A673 (cell line): ENCODE measurements around the gene HOMER2. TPM values are rescaled to one million over a fixed set of nuclear protein-coding genes. Genes with fewer than 3 reads are reported as not detected.

ENCODE experiments used
- BruUV-seq: library from RNA; stranded (reverse); fragments of 400-500 nt; replicated peaks from 2 replicates; lab custom pipeline; 2021; lab: Mats Ljungman, UMichigan
- CTCF ChIA-PET: fragments of 300-600 bp; sonication (Branson Sonifier 250); formaldehyde crosslinking; loops from one replicate; lab custom pipeline; 2022; ENCODE audit warnings: antibody characterized with exemption; lab: Charles Lee
- POLR2A ChIA-PET: fragments of 300-600 bp; sonication (Branson Sonifier 250); formaldehyde crosslinking; loops from one replicate; lab custom pipeline; 2022; ENCODE audit warnings: antibody characterized with exemption; ENCODE audit not compliant: low non-redundant PET; lab: Charles Lee
- DNase-seq: peaks from one replicate; pipeline ENCODE4 v3.0.0-alpha.2; 2015; ENCODE audit warnings: low spot score
- H3K27ac ChIP-seq: fragments of 200-600 bp; sonication (generic); 2 replicates; pipeline ENCODE4 v1.5.1; 2016; ENCODE audit warnings: mixed run types, low read depth, mild to moderate bottlenecking, mixed read lengths, antibody characterized with exemption, low read length; ENCODE audit not compliant: poor library complexity, severe bottlenecking
- H3K27me3 ChIP-seq: fragments of 200-600 bp; sonication (generic); replicated peaks from 2 replicates; pipeline ENCODE4 v1.6.1; 2017; ENCODE audit warnings: mixed run types, low read depth, mild to moderate bottlenecking, mixed read lengths, antibody characterized with exemption, low read length; ENCODE audit not compliant: insufficient read depth, poor library complexity
- H3K36me3 ChIP-seq: fragments of 200-600 bp; sonication (generic); 2 replicates; pipeline ENCODE4 v1.6.1; 2016; ENCODE audit warnings: mixed run types, mild to moderate bottlenecking, mixed read lengths, antibody characterized with exemption, low read length; ENCODE audit not compliant: insufficient read depth, poor library complexity, severe bottlenecking
- H3K4me1 ChIP-seq: fragments of 200-600 bp; sonication (generic); 2 replicates; pipeline ENCODE4 v1.6.1; 2017; ENCODE audit warnings: mixed run types, mild to moderate bottlenecking, mixed read lengths, antibody characterized with exemption, low read length; ENCODE audit not compliant: insufficient read depth, poor library complexity, severe bottlenecking
- H3K4me3 ChIP-seq: fragments of 200-600 bp; sonication (generic); 2 replicates; pipeline ENCODE4 v1.5.1; 2016; ENCODE audit warnings: low read depth, mixed run types, mild to moderate bottlenecking, mixed read lengths, low read length; ENCODE audit not compliant: poor library complexity, severe bottlenecking
- H3K9me3 ChIP-seq: fragments of 200-600 bp; sonication (generic); 2 replicates; pipeline ENCODE4 v1.6.1; 2016; ENCODE audit warnings: mixed run types, low read depth, mild to moderate bottlenecking, mixed read lengths, antibody characterized with exemption, low read length; ENCODE audit not compliant: poor library complexity, severe bottlenecking
- CTCF ChIP-seq: fragments of 300-800, 200-600 bp; sonication (generic); conservative IDR thresholded peaks from 2 replicates; pipeline ENCODE4 v1.5.1; 2017; ENCODE audit warnings: low read depth, mild to moderate bottlenecking, antibody characterized with exemption, low read length, moderate library complexity, mixed read lengths
- EZH2 ChIP-seq: fragments of 200-600 bp; sonication (generic); IDR thresholded peaks from 2 replicates; pipeline ENCODE4 v1.6.1; 2017; ENCODE audit warnings: borderline replicate concordance, low read depth, mild to moderate bottlenecking, mixed read lengths, antibody characterized with exemption, low read length; ENCODE audit not compliant: poor library complexity, severe bottlenecking
- intact Hi-C: fragments of 100-400 bp; cut with micrococcal nuclease; formaldehyde crosslinking; loops from one replicate; pipeline ENCODE4 v1.10.0; 2022; ENCODE audit not compliant: unreplicated experiment
- total RNA-seq: library from RNA; stranded (reverse); gene quantifications from 2 replicates; pipeline ENCODE4 v1.2.3, GENCODE V29; 2021

Gene HOMER2
- total RNA-seq, 1 experiment from 2014 or later = 6.7 TPM

GRCh38 chr15:82856397-82857170, 95.9 kb downstream of the HOMER2 start:
- CTCF ChIA-PET = no interaction called here
- Histone ChIP-seq H3K4me3 (no peak overlapping the region), H3K27ac (no peak overlapping the region), H3K4me1 (peaks cover 12% of the 10 kb centered on the region), H3K9me3 (no peaks in the 10 kb centered on the region), H3K27me3 (no peaks in the 10 kb centered on the region), H3K36me3 (no peaks in the 10 kb centered on the region)
- POLR2A ChIA-PET = no interaction called here
- intact Hi-C loops = no loop called here
- BruUV-seq = no TSS peak
- no peak for TF ChIP-seq CTCF
- TF ChIP-seq EZH2 = no peak
- no peak for DNase-seq

GRCh38 chr15:82855286-82856100, 97.0 kb downstream of the HOMER2 start:
- BruUV-seq = no TSS peak
- CTCF ChIA-PET = no interaction called here
- POLR2A ChIA-PET = no interaction called here
- TF ChIP-seq CTCF (no peak), EZH2 (no peak)
- Histone ChIP-seq H3K4me3 (no peak overlapping the region), H3K27ac (no peak overlapping the region), H3K27me3 (no peaks in the 10 kb centered on the region), H3K4me1 (peaks cover 18% of the 10 kb centered on the region), H3K36me3 (no peaks in the 10 kb centered on the region), H3K9me3 (no peaks in the 10 kb centered on the region)
- DNase-seq = no peak
- intact Hi-C loops = no loop called here

GRCh38 chr15:82854554-82854953, 98.0 kb downstream of the HOMER2 start:
- no TSS peak for BruUV-seq
- intact Hi-C loops = loop anchor here (5.0 kb wide), 1 partner anchor 133 kb away; the partner anchor contains the start of gene RAMAC
- no peak overlapping the region for H3K4me3 ChIP-seq
- H3K4me1 ChIP-seq = peaks cover 18% of the 10 kb centered on the region
- H3K27ac ChIP-seq = no peak overlapping the region
- no peaks in the 10 kb centered on the region for H3K9me3 ChIP-seq
- ChIA-PET CTCF (no interaction called here), POLR2A (no interaction called here)
- H3K27me3 ChIP-seq = no peaks in the 10 kb centered on the region
- TF ChIP-seq EZH2 = no peak
- TF ChIP-seq CTCF = no peak
- H3K36me3 ChIP-seq = no peaks in the 10 kb centered on the region
- DNase-seq = no peak
